HG03175 (cell line): ENCODE measurements around the gene ZNF593.

Experiments
- ATAC-seq: cut with Tn5 transposase; IDR thresholded peaks from one replicate; pipeline ENCODE4 v1.9.1; 2021; ENCODE audit warnings: mild to moderate bottlenecking, moderate library complexity; ENCODE audit not compliant: unreplicated experiment

ZNF593 gene

DNA sequence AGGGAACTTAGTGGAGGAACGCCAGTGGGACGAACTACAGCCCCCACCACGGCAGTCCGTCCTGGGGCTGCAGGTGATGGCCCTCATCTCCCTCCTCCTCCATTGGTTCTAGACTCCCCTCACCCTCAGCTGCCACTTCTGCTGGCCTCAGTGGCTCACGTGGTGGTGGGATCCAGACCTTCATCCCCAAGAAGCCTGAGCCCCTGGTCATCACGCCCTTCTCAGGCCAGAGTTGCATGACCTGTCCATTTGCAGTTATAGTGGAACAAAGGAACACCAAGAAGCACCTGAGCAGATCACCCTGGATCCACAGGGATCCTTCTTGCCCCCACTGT lies 23.8 kb upstream of the ZNF593 start:
- ATAC-seq, result no peak

DNA sequence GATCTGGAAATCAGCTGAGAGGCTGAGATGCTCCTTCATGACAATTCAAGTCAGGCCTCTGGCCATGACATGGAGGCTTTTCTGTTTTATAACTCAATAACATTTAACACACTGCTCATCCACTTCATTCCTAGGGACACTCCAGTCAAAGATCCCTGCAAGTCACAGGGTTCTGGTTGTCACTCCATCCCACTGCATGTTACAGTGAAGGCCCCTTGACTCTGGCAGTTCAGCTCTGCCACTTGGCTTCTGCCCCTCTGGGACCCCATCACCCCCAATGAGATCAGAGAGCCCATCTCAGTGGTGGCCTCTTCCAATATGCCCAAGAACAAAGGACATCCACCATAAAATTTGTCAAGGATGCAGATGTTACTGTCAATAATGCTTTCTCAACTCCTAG lies 20.8 kb upstream of the ZNF593 start:
- no peak for ATAC-seq

GRCh38 chr1:26153966-26154532 lies 15.7 kb upstream of the ZNF593 start:
- ATAC-seq, result no peak

GRCh38 chr1:26154750-26155149 lies 15.0 kb upstream of the ZNF593 start:
- ATAC-seq, result no peak

- no peak for ATAC-seq
Measured at GRCh38 chr1:26155370-26156284, 14.1 kb upstream of the ZNF593 start.

- no peak for ATAC-seq
Measured at GRCh38 chr1:26156285-26157038, 13.2 kb upstream of the ZNF593 start.

DNA sequence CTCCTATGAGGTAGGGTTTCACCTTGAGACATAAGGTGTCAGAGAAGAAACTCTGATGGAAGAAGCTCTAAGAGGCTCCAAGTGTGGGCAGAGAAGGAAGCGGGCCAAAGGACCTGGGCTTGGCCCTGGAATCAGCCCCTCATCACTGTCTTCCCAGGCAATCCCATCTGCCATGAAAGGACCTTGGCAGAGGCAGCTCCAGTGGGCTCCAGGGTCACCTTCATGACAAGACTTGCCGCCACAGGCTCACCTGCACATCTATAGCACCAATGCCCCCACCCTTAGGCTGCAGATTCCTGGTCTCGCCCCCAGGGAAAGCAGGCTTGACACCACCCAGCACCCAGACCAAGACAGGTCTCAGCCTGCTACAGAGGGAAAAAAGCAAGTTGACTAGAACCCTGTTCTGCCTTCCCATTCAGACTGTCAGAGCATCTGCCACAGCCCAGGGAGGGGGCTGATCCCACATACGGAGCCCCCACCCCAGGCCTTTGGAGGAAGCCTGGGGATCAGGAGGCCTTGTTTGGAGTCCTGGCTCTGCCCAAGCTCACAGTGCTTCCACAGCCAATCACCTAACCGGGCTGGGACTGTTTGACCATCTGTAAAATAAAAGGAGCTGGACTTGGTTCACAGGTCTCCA lies 11.3 kb upstream of the ZNF593 start:
- ATAC-seq, result no peak

- no peak for ATAC-seq
Measured at GRCh38 chr1:26158908-26159742, 10.6 kb upstream of the ZNF593 start, which contains the start of gene FAM110D. TSS of gene FAM110D (plus strand) at chr1:26159079. CDS start at chr1:26161292, 2,213 bp downstream.

- no peak for ATAC-seq
Measured at GRCh38 chr1:26159743-26160039, 10.0 kb upstream of the ZNF593 start.

GRCh38 chr1:26160527-26161414 lies 8.9 kb upstream of the ZNF593 start:
- ATAC-seq, result no peak

GRCh38 chr1:26161415-26162219 lies 8.1 kb upstream of the ZNF593 start:
- ATAC-seq, result no peak

DNA sequence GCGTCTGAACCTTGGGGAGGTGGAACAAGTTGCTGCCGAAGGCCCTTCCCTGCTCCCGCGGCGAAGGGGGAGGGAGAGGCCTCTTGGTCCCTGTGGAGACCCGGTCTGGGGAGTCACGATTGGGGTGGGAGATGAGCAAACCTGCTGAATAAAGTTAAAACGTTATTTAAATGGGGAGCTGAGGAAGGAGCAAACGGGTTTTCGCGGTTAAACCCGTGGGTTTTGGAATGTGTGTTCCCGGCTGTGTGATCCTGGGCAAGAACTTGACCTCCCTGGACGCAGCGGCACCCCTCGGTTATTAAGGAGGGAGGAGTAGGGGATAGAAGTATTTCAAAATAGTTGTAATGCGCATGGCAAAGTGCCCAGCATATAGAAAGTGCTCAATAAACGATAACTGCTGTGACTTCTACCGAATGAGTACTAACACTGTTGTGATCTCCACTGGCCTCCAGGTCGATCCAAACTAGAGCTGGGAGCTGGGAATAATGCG lies 7.4 kb upstream of the ZNF593 start:
- ATAC-seq, result no peak

DNA sequence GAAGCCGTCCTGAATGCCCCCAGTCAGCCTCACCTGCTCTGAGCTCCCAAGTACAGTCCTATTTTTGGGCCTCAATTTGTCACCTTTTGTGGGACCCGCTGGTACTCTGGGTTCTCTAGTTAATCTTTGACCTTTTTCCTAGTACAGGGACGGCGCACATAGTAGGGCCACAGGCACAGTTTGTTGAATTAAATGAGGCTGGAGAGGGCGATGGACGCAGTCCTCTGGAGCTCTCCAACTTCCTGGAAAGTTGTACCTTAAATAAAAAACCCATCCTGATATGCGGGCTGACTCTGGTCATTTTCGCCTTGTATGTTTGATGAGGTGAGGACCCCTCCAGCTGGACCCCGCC lies 6.0 kb upstream of the ZNF593 start:
- no peak for ATAC-seq

DNA sequence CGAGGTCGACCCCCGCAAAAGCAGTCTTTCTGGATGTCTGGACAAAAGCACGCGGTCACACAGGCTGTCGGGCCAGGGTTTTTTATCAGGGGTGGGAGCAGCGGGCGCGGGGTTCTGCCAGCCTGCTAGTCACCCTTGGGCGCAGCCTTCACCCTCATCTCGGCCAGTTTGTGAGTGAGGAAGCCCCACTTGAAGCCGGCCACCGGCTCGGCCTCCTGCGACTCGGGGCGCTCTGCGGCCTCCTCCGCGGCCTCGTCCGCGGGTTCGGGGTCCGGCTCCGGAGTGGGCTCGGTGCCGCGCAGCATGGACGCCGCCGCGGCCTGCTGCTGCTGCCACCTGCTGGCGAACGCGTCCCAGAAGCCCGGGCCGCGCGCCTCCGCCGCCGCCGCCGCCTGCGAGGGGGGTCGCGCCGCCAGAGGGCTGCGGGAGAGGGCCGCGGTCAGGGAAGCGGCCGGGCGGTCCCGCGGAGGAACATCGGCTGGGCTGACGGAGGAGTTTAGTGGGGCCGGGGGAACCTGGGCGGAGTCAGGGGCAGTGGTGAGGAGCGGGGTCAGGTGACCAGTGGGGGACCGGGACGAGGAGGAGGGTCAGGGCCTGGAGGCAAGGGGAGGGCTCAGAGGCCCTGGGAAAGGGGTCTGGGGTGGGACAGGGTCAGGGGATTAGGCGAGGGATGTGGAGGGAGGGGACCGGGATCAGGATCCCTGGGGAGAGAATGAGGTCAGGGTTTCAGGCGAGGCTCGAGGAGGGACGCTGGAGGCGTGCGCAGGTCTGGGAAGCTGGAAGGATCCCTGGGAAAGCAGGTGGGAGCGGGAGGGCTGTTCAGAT lies 5.5 kb upstream of the ZNF593 start:
- ATAC-seq, result no peak

- ATAC-seq, result no peak
Measured at GRCh38 chr1:26164861-26165842, 4.6 kb upstream of the ZNF593 start.

DNA sequence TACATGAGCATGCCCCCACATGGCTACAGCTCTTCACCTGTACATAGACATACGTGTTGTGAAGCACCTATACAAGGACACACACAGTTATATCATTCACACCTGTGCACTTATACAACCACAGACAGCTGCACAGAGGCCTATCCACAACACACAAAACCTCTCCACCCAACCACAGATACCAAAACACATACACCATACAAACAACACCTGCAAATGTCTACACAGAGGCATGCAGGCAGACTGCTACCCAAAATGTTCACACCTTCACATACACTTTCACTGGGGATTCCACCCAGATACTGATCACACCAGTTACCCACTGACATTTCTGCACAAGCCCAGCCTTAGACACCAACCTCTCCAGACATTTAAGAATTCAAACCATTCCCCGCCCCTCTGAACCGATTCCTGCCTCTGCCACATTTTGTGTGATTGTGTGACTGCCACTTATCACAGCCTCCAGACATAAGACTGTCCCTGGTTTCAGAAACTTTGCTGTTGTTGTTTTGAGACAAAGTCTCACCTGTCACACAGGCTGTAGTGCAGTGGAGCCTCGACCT lies 2.9 kb upstream of the ZNF593 start:
- no peak for ATAC-seq
